Measurements from ENCODE around the gene LPAR5.

GRCh38 chr12:6640497-6640896, 4.7 kb upstream of the LPAR5 start:
- TF ChIP-seq POLR2A (IDR thresholded peaks at IDR 0.05) = no peak
- TF ChIP-seq CTCF (IDR thresholded peaks at IDR 0.05) = no peak

All from lower leg skin (tissue), 3 donors.